GM19463 (cell line): Measurements from ENCODE around the gene ROBO1.

ENCODE experiments used
- ATAC-seq: cut with Tn5 transposase; IDR thresholded peaks from one replicate; pipeline ENCODE4 v1.9.1; 2021; ENCODE audit warnings: mild to moderate bottlenecking, moderate library complexity; ENCODE audit not compliant: unreplicated experiment

The ROBO1 gene

GRCh38 chr3:78823859-78824258 lies 943.9 kb downstream of the ROBO1 start:
- ATAC-seq: no peak

- no peak for ATAC-seq
Measured at GRCh38 chr3:78823434-78823833, 944.4 kb downstream of the ROBO1 start.

- no peak for ATAC-seq
Measured at GRCh38 chr3:78822726-78823125, 945.1 kb downstream of the ROBO1 start.

- no peak for ATAC-seq
Measured at GRCh38 chr3:78820542-78820941, 947.3 kb downstream of the ROBO1 start.

- ATAC-seq: no peak
Measured at GRCh38 chr3:78818161-78818985, 949.4 kb downstream of the ROBO1 start.

- ATAC-seq: no peak
Measured at GRCh38 chr3:78814893-78815562, 952.8 kb downstream of the ROBO1 start.

GRCh38 chr3:78812166-78812565 lies 955.6 kb downstream of the ROBO1 start:
- no peak for ATAC-seq

- ATAC-seq: no peak
Measured at GRCh38 chr3:78809966-78810365, 957.8 kb downstream of the ROBO1 start.

- no peak for ATAC-seq
Measured at GRCh38 chr3:78804251-78805037, 963.4 kb downstream of the ROBO1 start.

- ATAC-seq: no peak
Measured at GRCh38 chr3:78802562-78802930, 965.3 kb downstream of the ROBO1 start.

- no peak for ATAC-seq
Measured at GRCh38 chr3:78801926-78802561, 965.8 kb downstream of the ROBO1 start.

GRCh38 chr3:78799681-78800080 lies 968.1 kb downstream of the ROBO1 start:
- ATAC-seq: no peak

- ATAC-seq: no peak
Measured at GRCh38 chr3:78798266-78798832, 969.4 kb downstream of the ROBO1 start.

- no peak for ATAC-seq
Measured at GRCh38 chr3:78794431-78794830, 973.4 kb downstream of the ROBO1 start.

- ATAC-seq: no peak
Measured at GRCh38 chr3:78792733-78793132, 975.1 kb downstream of the ROBO1 start.

GRCh38 chr3:78792212-78792611 lies 975.6 kb downstream of the ROBO1 start:
- no peak for ATAC-seq

GRCh38 chr3:78791753-78792152 lies 976.0 kb downstream of the ROBO1 start:
- no peak for ATAC-seq

GRCh38 chr3:78788839-78789238 lies 979.0 kb downstream of the ROBO1 start:
- no peak for ATAC-seq

- ATAC-seq: no peak
Measured at GRCh38 chr3:78785004-78785403, 982.8 kb downstream of the ROBO1 start.

GRCh38 chr3:78781351-78781750 lies 986.4 kb downstream of the ROBO1 start:
- no peak for ATAC-seq
